ENCODE measurements around the gene REC8.

DNA sequence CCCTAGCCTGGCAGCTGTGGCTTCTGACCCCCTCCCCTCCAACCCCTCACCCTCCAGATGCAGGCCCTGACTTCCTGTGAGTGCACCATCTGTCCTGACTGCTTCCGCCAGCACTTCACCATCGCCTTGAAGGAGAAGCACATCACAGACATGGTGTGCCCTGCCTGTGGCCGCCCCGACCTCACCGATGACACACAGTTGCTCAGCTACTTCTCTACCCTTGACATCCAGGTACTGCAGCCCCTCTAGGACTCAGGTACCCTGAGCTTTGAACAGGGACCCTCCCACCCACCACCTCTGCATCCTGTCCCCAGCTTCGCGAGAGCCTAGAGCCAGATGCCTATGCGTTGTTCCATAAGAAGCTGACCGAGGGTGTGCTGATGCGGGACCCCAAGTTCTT is 16.8 kb upstream of the REC8 start:
- TF ChIP-seq, protein P1, sequence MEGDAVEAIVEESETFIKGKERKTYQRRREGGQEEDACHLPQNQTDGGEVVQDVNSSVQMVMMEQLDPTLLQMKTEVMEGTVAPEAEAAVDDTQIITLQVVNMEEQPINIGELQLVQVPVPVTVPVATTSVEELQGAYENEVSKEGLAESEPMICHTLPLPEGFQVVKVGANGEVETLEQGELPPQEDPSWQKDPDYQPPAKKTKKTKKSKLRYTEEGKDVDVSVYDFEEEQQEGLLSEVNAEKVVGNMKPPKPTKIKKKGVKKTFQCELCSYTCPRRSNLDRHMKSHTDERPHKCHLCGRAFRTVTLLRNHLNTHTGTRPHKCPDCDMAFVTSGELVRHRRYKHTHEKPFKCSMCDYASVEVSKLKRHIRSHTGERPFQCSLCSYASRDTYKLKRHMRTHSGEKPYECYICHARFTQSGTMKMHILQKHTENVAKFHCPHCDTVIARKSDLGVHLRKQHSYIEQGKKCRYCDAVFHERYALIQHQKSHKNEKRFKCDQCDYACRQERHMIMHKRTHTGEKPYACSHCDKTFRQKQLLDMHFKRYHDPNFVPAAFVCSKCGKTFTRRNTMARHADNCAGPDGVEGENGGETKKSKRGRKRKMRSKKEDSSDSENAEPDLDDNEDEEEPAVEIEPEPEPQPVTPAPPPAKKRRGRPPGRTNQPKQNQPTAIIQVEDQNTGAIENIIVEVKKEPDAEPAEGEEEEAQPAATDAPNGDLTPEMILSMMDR (optimal IDR thresholded peaks at IDR 0.05 in 1 of 3, IDR thresholded peaks at IDR 0.05 in 1 of 3, conservative IDR thresholded peaks at IDR 0.05 in 1 of 3; ENCODE audit: extremely low read depth in 1 of 3, insufficient read depth in 2 of 3, low read length in 3 of 3) = no peak
- TF ChIP-seq EZH2 (IDR thresholded peaks at IDR 0.05; ENCODE audit: low read length) = no peak

All from keratinocyte (primary cell).